HG03066 (cell line): ENCODE data around the gene RAB31.
"Not testable (repeated sequence)": the region's sequence is repeated elsewhere in the genome, so short reads cannot be mapped to it uniquely, and the experiment has no call there.

Experiments used
- ATAC-seq: cut with Tn5 transposase; IDR thresholded peaks from one replicate; pipeline ENCODE4 v1.9.1; 2021; ENCODE audit warnings: low read depth; ENCODE audit not compliant: unreplicated experiment

The RAB31 gene

DNA sequence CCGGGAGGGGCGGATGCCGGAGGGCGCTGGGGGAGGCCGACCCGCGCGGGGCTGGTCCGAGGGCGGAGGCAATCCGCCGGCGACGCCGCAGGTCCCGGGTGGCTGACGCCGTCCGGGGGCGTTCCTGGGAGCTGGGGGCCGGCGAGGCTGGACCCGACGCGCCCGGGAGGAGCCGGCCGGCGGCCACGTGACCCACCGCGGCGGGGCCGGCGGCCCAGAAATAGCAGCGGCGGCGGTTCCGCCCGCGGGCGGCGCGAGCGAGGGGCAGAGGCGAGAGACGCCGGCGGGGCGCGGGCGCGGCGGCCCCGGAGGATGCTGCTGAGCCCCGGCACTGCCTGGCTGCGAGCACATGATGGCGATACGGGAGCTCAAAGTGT, at the start of gene RAB31:
RAB31 (plus strand) TSS at position 245 of the 377 bp plus-strand sequence; CDS start at position 350, 105 bp downstream.
- ATAC-seq = no peak

DNA sequence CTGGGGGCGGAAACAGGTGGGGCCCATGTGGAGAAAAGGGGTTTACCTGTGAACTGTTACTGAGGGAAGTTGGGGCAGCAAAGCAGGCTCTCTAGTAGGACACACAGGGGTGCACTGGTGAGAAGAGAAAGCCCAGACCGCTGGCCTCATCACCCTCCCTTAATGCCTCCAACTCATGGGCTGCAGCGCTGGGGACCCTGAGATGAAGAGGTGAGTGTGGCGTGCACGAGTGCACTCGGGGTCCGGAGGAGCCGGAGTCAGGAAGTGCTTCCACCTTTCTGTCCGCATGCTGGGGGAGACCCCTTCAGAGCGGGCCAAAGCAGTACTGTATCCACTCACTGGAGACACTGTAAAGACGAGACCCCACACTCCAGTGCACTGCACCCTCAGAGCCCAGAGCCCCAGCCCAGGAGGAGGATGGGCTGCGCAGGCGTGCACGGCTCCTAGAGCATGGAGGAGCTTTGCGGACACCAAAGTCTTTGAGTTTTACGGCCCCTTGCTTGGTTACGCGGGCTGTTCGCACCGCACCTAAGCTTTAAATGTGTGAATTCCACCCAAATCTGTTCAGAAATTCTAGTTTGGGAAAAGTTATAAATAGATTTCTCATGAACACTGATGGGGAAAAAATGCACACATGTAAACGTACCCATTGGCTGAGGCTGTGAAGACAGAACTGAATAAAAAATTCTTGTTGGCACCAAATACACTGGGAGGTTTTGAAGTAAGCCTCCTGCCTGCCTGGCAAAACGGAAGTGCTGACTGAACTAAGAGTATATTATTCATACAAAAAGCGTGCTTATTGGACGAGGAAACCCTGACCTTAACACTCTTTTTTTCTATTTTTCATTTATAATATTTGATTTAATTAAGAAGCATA, 48.4 kb upstream of the RAB31 start:
- no peak for ATAC-seq

DNA sequence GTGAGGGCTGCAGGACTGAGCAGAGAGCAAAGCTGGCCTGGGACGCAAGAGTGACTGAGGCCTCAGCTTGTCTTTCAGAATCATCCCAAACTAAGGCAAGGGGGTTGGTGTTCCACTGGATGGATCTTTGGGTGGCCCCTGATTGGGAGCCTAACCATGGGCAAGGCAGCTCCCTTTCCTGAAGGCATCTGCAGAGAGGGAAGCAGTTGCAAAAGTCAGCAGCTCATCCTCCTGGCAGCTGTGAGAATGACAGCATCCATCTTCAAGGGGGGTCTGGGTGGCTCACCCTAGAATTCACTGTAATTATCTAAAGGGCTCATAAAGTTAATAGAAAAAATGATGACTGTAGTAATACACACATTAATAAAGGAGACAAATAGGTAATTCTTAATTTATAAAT, 46.5 kb upstream of the RAB31 start:
- ATAC-seq = no peak

- no peak for ATAC-seq
Observed at GRCh38 chr18:9663377-9663776, 44.7 kb upstream of the RAB31 start.

- no peak for ATAC-seq
Observed at GRCh38 chr18:9665314-9665713, 42.8 kb upstream of the RAB31 start.

- ATAC-seq = no peak
Observed at GRCh38 chr18:9666548-9666947, 41.6 kb upstream of the RAB31 start.

DNA sequence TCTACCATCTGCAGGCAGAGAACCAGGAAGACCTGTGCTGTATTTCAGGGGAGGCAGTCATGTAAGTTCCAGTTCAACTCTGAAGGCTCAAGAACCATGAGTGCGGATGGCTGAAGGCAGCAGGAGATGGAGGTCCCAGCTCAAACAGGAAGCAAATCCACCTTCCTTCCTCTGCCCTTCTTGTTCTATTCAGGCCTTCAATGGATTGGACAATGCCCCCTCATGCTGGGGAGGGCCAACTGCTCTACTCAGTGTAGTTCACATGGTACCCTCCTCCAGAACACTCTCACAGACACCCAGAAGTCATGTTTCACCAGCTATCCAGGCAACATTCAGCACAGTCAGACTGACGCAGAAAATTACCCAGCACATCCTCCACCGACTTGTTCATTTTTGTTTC, 39.1 kb upstream of the RAB31 start:
- no peak for ATAC-seq

- no peak for ATAC-seq
Observed at GRCh38 chr18:9671214-9671613, 36.9 kb upstream of the RAB31 start.

GRCh38 chr18:9673296-9674251, 34.5 kb upstream of the RAB31 start:
- peak; percentile 95 for ATAC-seq

GRCh38 chr18:9678216-9678615, 29.9 kb upstream of the RAB31 start:
- not testable (repeated sequence) for ATAC-seq

GRCh38 chr18:9679125-9679524, 29.0 kb upstream of the RAB31 start:
- ATAC-seq = no peak

GRCh38 chr18:9681217-9681616, 26.9 kb upstream of the RAB31 start:
- no peak for ATAC-seq

- ATAC-seq = no peak
Observed at GRCh38 chr18:9682572-9682971, 25.5 kb upstream of the RAB31 start.

DNA sequence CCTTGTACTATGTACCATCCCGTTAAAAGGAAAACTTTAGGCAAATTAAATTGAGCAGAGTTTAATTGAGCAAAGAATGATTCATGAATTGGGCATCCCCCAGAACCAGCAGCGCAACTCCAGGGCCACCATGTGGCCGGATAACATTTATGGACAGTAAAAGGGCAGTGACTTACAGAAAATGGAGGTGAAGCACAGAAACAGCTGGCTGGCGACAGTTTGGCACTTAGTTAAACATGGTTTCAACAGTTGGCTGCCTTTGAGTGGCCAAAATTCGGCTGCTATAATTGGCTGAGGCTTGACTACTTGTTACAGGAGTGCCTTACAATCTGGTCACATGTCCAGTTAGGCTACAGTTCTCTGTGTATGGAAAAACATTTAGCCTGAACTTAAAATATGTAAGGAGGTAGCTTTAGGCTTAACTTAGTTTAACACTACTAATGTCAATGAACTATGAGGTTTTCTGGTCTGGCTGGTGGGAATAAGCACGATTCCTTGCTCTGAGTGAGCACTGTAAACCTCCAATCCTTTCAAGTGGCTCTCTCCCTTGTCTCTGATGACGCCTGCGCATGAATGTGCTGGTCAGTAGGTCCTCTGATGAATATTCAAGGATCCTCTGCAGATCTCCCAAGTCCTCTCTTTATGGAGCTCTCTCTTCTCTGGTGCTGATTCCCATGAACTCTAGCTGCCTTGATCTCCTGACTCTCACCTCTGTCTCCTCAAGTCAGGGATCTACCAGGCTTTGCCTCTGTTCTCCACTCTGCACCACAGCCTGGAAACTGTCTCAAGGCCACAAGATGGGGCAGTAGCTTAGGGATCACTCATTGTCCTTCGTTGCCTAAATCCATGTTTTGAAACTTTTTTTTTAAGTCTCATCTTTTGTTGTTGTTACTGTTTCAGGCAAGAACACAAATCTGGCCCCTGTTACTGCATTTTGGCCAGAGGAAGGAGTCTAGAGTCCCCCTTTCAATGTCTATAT, 24.4 kb upstream of the RAB31 start:
- no peak for ATAC-seq

GRCh38 chr18:9684881-9685614, 23.1 kb upstream of the RAB31 start:
- ATAC-seq = no peak

GRCh38 chr18:9685615-9685890, 22.5 kb upstream of the RAB31 start:
- no peak for ATAC-seq

DNA sequence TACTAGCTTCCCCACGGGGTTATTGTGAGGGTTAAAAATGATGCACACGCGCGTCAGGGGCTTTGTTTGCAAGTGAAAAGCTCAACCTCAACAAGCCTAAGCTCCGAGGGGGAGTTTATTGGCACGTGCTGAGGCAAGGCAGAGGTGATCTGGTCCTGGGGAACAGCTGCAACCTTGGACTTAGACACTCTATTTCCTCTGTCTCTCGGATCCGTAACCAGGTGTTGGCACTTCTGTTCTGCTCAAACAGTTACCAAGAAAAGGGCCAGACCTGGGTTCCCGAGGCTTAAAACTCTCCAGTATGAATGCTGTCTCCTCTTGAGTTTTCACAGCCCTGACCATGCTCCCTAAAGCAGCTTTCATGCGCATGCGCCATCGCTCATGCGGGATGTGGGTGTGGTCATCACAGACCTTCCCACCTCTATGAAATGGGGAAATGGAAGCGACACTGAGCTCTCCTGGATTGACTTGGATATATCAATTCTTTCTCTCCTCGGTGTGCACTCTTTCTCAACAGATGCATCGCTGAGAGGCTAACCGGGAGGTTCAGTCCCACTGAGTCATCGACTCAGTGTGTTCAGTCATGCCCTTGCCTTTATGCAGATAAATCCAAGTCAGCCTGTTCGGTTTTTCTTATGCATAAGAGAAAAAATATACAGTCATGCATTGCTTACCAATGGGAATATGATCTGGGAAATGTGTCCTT, 19.9 kb upstream of the RAB31 start:
- ATAC-seq = no peak

DNA sequence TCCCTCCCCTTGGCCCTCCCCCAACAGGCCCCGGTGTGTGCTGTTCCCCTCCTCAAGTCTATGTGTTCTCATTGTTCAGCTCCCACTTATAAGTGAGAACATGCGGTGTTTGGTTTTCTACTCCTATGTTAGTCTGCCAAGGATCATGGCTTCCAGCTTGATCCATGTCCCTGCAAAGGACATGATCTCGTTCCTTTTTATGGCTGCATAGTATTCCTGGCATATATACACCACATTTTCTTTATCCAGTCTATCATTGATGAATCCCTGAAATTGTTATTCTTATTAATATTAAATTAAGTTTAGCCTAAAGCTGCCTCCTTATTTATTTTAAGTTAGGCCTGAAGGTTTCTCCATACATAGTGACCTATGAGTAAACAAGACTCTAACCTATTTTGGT, 18.8 kb upstream of the RAB31 start:
- no peak for ATAC-seq
